H1 (cell line): Measurements from ENCODE around the gene RNF44.

ENCODE experiments used
- BACH1 ChIP-seq: IDR thresholded peaks from 2 replicates; pipeline ENCODE4 v1.6.1; 2012; ENCODE audit warnings: low read length, improper control_type of control experiment
- CHD2 ChIP-seq: IDR thresholded peaks from 2 replicates; pipeline ENCODE4 v1.6.1; 2012; ENCODE audit warnings: low read length, improper control_type of control experiment
- CREB1 ChIP-seq: IDR thresholded peaks from 2 replicates; pipeline ENCODE4 v1.6.1; 2012; ENCODE audit warnings: inconsistent platforms
- CTCF ChIP-seq, 3 experiments: IDR thresholded peaks; 1 replicate in 2 of 3; 2 replicates in 1 of 3; pipeline versions ENCODE4 v1.5.1 to v1.6.1; 2011; ENCODE audit warnings: low read length in 3 of 3, mild to moderate bottlenecking in 3 of 3, inconsistent platforms in 2 of 3, low read depth in 1 of 3, moderate library complexity in 1 of 3; ENCODE audit not compliant: insufficient read depth in 1 of 3; ENCODE audit errors: control extremely low read depth in 1 of 3
- EGR1 ChIP-seq: IDR thresholded peaks from 2 replicates; pipeline ENCODE4 v1.6.1; 2011; ENCODE audit warnings: low read depth, low read length, borderline replicate concordance
- EZH2 ChIP-seq: fragments of 200-600 bp; sonication (generic); IDR thresholded peaks from 2 replicates; pipeline ENCODE4 v1.7.1; 2012; ENCODE audit warnings: low read depth, mild to moderate bottlenecking, moderate library complexity, low read length, inconsistent platforms; ENCODE audit not compliant: severe bottlenecking
- MAX ChIP-seq: IDR thresholded peaks from 2 replicates; pipeline ENCODE4 v1.6.1; 2012; ENCODE audit warnings: inconsistent platforms
- POLR2A ChIP-seq, 2 experiments: IDR thresholded peaks; 1 replicate in 1 of 2; 2 replicates in 1 of 2; pipeline ENCODE4 v1.6.1; 2011; ENCODE audit warnings: low read depth in 2 of 2, low read length in 2 of 2, mild to moderate bottlenecking in 2 of 2; ENCODE audit errors: control extremely low read depth in 1 of 2
- POLR2AphosphoS5 ChIP-seq: IDR thresholded peaks from 2 replicates; pipeline ENCODE4 v1.6.1; 2011; ENCODE audit warnings: low read depth, low read length
- RAD21 ChIP-seq, 2 experiments: IDR thresholded peaks in 1 of 2; conservative IDR thresholded peaks in 1 of 2; 2 replicates each; pipeline ENCODE4 v1.6.1; 2011; ENCODE audit warnings: low read depth in 2 of 2, low read length in 2 of 2, improper control_type of control experiment in 1 of 2, inconsistent platforms in 1 of 2, mild to moderate bottlenecking in 1 of 2, moderate library complexity in 1 of 2
- RNF2 ChIP-seq: fragments of 200-900, 300-1000 bp; sonication (generic); IDR thresholded peaks from 2 replicates; pipeline ENCODE4 v1.7.1; 2016; ENCODE audit warnings: borderline replicate concordance, low read depth, mild to moderate bottlenecking, antibody characterized with exemption, low read length; ENCODE audit not compliant: poor library complexity, severe bottlenecking; ENCODE audit errors: missing control alignments
- SP1 ChIP-seq: IDR thresholded peaks from 2 replicates; pipeline ENCODE4 v1.6.1; 2011; ENCODE audit warnings: low read depth, low read length
- TAF1 ChIP-seq: IDR thresholded peaks from 2 replicates; pipeline ENCODE4 v1.6.1; 2011; ENCODE audit warnings: mild to moderate bottlenecking, low read depth, low read length
- YY1 ChIP-seq: IDR thresholded peaks from 2 replicates; pipeline ENCODE4 v1.6.1; 2011; ENCODE audit warnings: low read depth, mild to moderate bottlenecking, low read length

GRCh38 chr5:176491101-176491502 lies 46.1 kb downstream of the RNF44 start:
- TF ChIP-seq CHD2 = no peak
- no peak for TF ChIP-seq CTCF (IDR thresholded peaks at IDR 0.05; ENCODE audit: control extremely low read depth in 1 of 3, insufficient read depth in 1 of 3, low read depth in 1 of 3, low read length in 3 of 3)
- TF ChIP-seq EZH2 = no peak
- no peak for TF ChIP-seq SP1
- no peak for TF ChIP-seq TAF1
- no peak for TF ChIP-seq RAD21 (IDR thresholded peaks at IDR 0.05 in 1 of 2, conservative IDR thresholded peaks at IDR 0.05 in 1 of 2; ENCODE audit: low read depth in 2 of 2, low read length in 2 of 2)
- TF ChIP-seq MAX = no peak
- TF ChIP-seq YY1 = no peak
- TF ChIP-seq POLR2A (IDR thresholded peaks at IDR 0.05; ENCODE audit: control extremely low read depth in 1 of 2, low read depth in 2 of 2, low read length in 2 of 2) = no peak
- TF ChIP-seq POLR2AphosphoS5 = no peak
- no peak for TF ChIP-seq EGR1
- TF ChIP-seq CREB1 = no peak
- TF ChIP-seq RNF2 = no peak
- TF ChIP-seq BACH1 = no peak
